ENCODE data around the gene MYCBP2. TPM values are rescaled to one million over a fixed set of nuclear protein-coding genes. Genes with fewer than 3 reads are reported as not detected.
"Not testable (repeated sequence)": the region's sequence is repeated elsewhere in the genome, so short reads cannot be mapped to it uniquely, and the experiment has no call there.

Gene MYCBP2
- total RNA-seq, 1 donor from 2014 or later, result 233 TPM

DNA sequence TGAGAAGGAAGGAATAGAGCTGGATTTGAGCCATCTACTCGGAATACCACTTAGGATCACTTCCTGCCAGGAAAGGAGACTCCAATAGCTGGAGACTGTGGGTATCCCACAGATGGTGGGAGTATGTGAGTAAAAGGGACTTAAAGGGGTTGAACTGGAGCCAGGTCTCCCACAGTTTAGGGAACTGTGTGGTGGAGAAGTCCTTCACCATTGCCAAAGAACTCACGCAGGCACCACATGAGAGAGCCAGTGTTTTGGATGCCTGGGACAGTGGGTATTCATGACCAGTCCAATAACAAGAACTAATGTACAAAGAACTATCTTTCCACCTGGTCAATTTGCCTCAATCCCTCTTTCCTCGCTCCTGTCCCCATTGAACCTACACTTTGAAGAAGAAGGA, 24.4 kb upstream of the MYCBP2 start:
- Mint-ChIP-seq H3K9me3 (ENCODE audit: unreplicated experiment) (no peaks in the 10 kb centered on the region), H3K27ac (ENCODE audit: unreplicated experiment) (no peak overlapping the region), H3K4me3 (ENCODE audit: unreplicated experiment) (no peak overlapping the region), H3K36me3 (ENCODE audit: unreplicated experiment) (no peaks in the 10 kb centered on the region), H3K27me3 (ENCODE audit: unreplicated experiment) (no peaks in the 10 kb centered on the region), H3K4me1 (ENCODE audit: low read depth, unreplicated experiment) (no peaks in the 10 kb centered on the region)
- no peak for DNase-seq
- TF ChIP-seq, protein P1, sequence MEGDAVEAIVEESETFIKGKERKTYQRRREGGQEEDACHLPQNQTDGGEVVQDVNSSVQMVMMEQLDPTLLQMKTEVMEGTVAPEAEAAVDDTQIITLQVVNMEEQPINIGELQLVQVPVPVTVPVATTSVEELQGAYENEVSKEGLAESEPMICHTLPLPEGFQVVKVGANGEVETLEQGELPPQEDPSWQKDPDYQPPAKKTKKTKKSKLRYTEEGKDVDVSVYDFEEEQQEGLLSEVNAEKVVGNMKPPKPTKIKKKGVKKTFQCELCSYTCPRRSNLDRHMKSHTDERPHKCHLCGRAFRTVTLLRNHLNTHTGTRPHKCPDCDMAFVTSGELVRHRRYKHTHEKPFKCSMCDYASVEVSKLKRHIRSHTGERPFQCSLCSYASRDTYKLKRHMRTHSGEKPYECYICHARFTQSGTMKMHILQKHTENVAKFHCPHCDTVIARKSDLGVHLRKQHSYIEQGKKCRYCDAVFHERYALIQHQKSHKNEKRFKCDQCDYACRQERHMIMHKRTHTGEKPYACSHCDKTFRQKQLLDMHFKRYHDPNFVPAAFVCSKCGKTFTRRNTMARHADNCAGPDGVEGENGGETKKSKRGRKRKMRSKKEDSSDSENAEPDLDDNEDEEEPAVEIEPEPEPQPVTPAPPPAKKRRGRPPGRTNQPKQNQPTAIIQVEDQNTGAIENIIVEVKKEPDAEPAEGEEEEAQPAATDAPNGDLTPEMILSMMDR (IDR thresholded peaks at IDR 0.05; ENCODE audit: partially characterized antibody, unreplicated experiment), result no peak

DNA sequence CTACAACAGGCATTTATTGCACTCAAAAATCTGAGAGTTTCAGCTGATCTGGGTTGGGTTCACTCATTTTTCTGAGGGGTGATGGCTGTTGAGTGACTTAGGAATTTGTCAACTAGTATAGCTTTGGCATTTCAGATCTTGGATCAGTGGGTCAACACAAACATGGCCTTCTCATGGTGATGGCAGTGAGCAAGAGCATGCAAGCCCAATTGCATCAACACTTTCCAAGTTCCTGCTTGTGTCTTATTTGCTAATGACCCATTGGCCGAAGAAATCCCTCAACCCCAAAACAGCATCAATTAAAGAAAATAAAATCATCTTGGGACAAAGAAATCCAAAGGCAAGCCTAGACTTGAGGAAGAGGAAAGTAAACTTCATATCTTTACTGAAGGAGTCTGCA, 23.9 kb upstream of the MYCBP2 start:
- H3K36me3 Mint-ChIP-seq (ENCODE audit: unreplicated experiment), result no peaks in the 10 kb centered on the region
- no peak overlapping the region for H3K4me3 Mint-ChIP-seq (ENCODE audit: unreplicated experiment)
- DNase-seq, result no peak
- no peaks in the 10 kb centered on the region for H3K27me3 Mint-ChIP-seq (ENCODE audit: unreplicated experiment)
- no peak overlapping the region for H3K27ac Mint-ChIP-seq (ENCODE audit: unreplicated experiment)
- no peaks in the 10 kb centered on the region for H3K4me1 Mint-ChIP-seq (ENCODE audit: low read depth, unreplicated experiment)
- H3K9me3 Mint-ChIP-seq (ENCODE audit: unreplicated experiment), result no peaks in the 10 kb centered on the region
- TF ChIP-seq, protein P1 (IDR thresholded peaks at IDR 0.05; ENCODE audit: partially characterized antibody, unreplicated experiment), result no peak

GRCh38 chr13:77349365-77349764, 22.5 kb upstream of the MYCBP2 start:
- no peak for DNase-seq
- TF ChIP-seq, protein P1 (IDR thresholded peaks at IDR 0.05; ENCODE audit: partially characterized antibody, unreplicated experiment), result no peak

GRCh38 chr13:77347351-77347750, 20.5 kb upstream of the MYCBP2 start:
- DNase-seq; H3K4me3 Mint-ChIP-seq (ENCODE audit: unreplicated experiment); H3K36me3 Mint-ChIP-seq (ENCODE audit: unreplicated experiment); H3K9me3 Mint-ChIP-seq (ENCODE audit: unreplicated experiment); H3K27ac Mint-ChIP-seq (ENCODE audit: unreplicated experiment); H3K27me3 Mint-ChIP-seq (ENCODE audit: unreplicated experiment); H3K4me1 Mint-ChIP-seq (ENCODE audit: low read depth, unreplicated experiment): not testable (repeated sequence)

More at GRCh38 chr13:77349365-77349764, 22.5 kb upstream of the MYCBP2 start:
- Mint-ChIP-seq H3K9me3 (ENCODE audit: unreplicated experiment) (no peaks in the 10 kb centered on the region), H3K36me3 (ENCODE audit: unreplicated experiment) (no peaks in the 10 kb centered on the region), H3K4me3 (ENCODE audit: unreplicated experiment) (no peak overlapping the region), H3K4me1 (ENCODE audit: low read depth, unreplicated experiment) (no peaks in the 10 kb centered on the region), H3K27me3 (ENCODE audit: unreplicated experiment) (no peaks in the 10 kb centered on the region), H3K27ac (ENCODE audit: unreplicated experiment) (no peak overlapping the region)

DNA sequence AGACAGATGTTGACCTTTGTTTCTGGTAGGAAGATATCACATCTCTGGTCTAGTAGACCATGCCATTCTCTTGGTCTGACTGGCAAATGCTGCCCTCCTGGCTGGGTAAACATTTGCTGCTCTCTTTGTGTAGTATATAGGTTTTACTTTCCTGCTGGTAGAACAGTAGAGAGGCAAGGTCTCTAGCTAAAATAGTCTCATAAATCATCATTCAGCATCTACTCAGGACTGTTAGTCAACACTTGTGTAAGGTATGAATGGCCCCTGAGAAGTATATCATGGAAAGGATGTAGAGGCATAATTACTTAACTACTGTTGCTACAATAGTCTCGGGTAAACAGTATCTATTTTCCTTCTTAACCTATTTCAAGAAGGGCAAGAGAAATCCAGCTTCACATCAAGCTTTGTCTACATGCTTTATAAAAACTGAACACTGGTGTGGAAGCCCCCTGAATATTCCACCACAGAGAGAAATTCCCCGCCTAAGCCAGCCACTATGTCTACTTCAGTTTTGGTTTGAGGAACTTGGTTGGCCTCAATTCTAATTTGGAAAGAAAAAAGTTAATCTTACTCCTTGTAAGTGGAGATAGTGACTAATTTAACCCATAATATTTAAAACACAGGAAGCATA, 18.4 kb upstream of the MYCBP2 start:
- TF ChIP-seq, protein P1 (IDR thresholded peaks at IDR 0.05; ENCODE audit: partially characterized antibody, unreplicated experiment), result no peak
- H3K9me3 Mint-ChIP-seq (ENCODE audit: unreplicated experiment), result no peaks in the 10 kb centered on the region
- H3K36me3 Mint-ChIP-seq (ENCODE audit: unreplicated experiment), result peaks cover 10% of the 10 kb centered on the region
- no peak overlapping the region for H3K4me3 Mint-ChIP-seq (ENCODE audit: unreplicated experiment)
- DNase-seq, result no peak
- peaks cover 9% of the 10 kb centered on the region for H3K4me1 Mint-ChIP-seq (ENCODE audit: low read depth, unreplicated experiment)
- H3K27ac Mint-ChIP-seq (ENCODE audit: unreplicated experiment), result no peak overlapping the region
- H3K27me3 Mint-ChIP-seq (ENCODE audit: unreplicated experiment), result peaks cover 6% of the 10 kb centered on the region
